GM21786 (cell line): ENCODE measurements around the gene NKTR.

Experiments used
- ATAC-seq: cut with Tn5 transposase; IDR thresholded peaks from one replicate; pipeline ENCODE4 v1.9.1; 2021; ENCODE audit not compliant: unreplicated experiment

NKTR gene

DNA sequence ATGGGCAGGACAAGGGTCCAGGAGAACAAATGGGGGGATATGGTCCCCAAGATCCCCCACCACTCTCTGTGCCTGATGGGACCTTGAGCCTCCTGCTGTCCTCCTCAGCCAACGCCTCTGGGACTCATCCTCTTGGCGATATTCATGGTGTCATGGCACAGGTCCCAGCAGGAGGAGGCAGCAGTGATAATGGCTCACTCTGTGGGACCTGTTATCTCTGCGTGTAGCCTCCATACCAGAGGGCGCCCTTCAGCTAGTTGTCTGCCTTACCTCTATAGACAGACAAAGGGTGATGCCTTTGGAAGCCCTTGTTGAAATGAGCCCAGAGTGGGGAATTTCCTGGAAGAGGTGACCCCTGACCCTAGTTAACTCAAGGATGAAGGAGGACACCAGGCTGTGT is 60.4 kb downstream of the NKTR start:
- no peak for ATAC-seq

DNA sequence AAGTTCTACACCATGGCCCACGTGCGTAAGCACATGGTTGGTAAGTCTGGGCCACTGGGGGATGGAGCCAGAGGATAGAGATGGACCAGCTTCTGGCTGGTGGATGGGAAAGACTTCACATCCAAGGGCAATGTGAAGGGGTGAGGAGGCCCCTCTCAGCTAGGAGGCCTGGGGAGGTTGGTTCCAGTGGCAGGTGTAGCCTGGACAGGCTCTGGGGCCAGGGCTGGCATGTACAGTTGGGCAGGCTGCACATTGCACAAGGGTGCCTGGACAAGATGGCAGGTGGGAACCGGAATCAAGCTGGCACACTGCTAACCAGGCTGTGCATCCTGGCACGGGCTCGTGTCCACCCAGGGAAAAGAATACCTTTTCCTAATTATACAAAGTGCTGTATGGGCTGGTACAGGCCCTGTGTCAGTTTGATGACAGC is 61.1 kb downstream of the NKTR start:
- ATAC-seq: no peak

DNA sequence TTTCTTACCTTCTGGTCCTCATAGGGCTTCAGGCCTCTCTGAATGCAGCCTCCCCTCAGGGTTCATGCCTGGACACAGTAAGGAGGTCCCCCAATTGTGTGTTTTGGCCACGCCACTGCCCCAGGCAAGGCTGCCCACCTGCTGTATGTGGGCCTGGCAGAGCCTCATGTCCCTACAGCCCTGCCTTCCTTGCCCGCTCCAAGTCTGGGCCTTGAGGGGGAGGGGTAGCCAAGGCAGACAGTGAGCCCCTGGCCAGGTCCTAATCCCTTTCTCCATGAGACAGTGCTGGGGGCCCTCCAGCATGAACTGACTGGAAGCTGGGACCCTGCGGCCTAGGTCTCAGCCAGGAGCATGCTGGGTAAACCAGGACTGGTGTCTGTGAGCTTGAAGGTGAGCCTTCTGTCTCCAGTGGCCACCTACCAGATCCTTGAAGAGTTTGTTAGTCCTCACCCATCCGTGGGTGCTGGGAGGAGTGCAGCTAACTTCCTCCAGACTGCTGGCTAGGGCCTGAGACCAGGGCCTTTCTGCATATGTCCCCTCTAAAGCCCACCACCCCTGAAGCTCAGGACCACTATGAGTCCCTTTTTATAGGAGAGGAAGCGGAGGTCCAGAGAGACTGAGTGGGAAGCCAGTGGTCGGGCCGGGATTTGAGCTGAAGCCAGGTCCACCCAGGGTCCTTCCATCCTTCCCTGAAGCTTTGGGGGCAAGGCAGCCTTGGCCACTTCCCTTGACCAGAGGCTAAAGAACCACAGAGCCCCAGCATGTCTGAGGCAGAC is 61.7 kb downstream of the NKTR start:
- ATAC-seq: no peak

DNA sequence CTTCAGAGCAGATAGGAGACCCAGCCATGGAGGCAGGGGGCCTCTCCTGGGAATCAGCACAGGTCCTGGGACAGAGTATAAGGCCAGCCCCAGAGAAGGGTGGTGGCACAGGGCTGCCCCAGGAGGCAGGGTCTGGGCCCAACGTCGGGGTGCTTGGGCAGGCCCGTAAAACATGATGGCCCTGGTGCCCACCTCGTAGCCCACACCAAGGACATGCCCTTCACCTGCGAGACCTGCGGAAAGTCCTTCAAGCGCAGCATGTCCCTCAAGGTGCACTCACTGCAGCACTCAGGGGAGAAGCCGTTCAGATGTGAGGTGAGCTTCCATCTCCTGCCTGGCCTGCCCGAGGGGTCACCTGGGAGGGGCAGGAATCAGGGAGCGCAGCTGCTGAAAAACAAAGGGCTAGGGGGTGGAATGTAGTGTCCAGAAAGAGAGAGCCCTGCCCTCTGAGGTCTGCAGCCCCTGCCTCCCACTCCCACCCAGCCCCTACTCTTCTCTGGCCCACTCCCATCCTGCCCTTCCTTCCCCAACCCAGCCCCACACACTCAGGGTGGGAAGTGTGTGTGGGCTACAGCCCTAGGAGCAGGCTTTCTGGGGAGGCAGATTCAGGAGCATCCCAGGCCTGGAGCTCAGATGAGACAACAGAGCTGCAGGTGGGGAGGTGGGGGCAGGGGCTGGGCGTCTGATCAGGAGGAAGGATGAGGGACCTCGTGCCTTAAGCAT is 62.5 kb downstream of the NKTR start:
- no peak for ATAC-seq

DNA sequence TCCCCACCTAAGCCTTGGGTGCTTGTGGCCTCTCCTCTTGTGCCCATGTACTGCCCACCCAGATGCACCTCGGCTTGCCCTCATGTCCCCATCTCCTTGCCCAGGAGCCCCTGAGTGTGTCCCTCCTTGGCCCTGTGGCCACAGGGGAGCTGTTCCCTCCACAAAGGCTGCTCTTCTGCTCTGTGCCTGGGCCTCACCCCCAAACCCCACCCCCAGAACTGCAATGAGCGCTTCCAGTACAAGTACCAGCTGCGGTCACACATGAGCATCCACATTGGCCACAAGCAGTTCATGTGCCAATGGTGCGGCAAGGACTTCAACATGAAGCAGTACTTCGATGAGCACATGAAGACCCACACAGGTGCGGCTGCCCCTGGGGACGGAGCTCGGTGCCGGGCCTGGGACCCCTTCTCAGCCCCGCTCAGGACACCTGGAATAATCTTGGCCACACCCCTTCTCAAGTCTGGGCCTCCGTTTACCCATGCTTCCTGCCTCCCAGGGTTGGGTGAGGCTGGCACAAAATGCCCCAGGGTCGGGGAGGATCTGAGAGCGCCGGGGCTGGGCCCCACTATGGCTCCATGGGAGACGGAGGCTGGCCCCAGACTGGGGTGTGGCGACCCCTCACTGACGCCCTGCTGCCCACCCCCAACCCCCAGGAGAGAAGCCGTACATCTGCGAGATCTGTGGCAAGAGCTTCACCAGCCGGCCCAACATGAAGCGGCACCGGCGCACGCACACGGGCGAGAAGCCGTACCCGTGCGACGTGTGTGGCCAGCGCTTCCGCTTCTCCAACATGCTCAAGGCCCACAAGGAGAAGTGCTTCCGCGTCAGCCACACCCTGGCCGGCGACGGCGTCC is 63.3 kb downstream of the NKTR start:
- ATAC-seq: no peak

DNA sequence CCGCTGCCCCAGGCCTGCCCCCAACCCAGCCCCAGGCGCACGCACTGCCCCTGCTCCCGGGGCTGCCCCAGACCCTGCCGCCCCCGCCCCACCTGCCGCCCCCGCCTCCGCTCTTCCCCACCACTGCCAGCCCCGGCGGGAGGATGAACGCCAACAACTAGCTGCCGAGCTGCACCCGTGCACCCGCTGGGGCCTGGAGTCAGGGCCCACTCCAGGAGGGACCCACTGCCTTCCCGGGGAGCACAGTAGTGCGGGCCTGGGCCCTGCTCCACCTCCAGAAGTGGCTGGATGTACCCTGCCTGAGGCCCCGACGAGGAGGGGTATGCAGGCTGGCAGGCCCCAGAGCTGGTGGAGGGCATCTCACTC is 63.9 kb downstream of the NKTR start:
- ATAC-seq: no peak

DNA sequence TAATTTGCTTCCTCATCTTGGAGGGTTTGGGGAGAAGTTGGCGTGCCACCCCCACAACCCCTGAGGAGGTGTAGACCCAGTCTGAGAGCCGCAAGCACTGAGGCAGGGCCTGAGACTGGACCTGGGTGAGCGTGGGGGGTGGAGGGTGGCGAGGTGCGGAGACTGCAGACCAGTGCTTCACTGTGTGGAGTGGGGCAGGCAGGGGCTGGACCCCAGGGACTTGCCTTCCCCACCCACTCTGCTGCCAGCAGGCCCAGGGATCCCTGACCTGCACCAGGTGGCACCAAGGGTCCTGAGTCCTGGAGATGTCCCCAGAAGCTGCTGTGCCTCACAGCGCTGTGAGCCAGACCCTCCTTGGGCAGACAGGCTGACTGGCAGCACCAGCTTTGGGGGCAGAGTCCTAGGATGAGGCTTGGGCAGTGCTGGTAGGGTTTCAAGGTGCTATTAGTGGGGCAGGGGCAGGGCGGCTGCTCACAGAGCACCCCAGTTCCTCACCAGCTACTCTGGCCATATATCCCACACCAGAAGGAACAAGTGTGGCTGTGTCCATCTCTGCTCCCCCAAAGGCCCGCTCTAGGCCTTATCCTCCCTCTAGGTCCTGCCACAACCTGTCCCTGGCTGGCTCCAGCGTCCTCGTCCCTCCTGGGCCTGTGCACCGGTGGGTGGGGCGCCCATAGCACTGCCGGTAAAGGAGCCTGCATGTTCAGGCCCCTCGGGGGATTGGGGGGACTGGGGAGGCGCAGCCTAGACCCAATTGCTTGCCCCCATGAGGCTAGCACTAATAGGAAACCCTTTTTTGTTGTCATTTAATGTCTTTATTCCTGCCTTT is 64.8 kb downstream of the NKTR start:
- ATAC-seq: no peak

DNA sequence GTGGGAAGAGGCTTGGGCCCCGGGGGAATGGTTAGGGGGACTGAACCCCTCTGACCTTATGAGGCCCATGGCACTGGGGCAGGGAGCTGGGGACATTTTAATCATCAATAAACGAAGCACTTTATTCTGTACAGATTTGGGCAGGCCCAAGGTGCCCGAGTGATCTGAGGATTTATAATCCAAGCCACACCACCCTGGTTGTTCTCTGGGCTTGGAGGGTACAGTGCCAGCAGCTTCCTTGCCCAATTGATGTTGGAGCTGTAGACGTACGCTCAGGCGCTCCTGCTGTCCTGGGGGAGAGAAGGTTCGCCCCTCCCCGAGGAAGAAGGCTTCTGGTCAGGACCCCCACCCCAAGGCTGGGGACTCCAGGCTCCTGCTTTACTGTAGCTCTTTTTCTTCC is 65.5 kb downstream of the NKTR start:
- ATAC-seq: no peak

DNA sequence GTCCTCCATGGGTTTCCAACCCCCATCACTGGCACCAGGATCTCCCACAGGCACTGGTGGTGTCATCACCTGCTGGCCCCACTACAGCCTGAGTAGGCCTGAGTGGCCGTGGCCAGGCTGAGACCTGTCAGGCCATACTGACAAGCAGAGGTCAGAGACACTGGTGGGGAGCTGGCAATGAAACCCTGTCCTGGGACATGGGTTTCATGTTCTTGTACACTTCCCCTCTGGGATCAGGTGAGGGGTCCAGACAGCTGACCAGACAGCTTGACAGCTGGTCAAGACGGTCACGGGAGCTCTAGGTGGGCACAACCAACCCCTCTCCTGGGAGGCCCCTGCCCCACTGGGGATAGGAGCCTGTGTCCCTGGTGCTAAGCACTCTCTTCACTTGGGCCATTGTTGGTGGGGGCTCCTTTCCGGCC is 66.1 kb downstream of the NKTR start:
- ATAC-seq: no peak

DNA sequence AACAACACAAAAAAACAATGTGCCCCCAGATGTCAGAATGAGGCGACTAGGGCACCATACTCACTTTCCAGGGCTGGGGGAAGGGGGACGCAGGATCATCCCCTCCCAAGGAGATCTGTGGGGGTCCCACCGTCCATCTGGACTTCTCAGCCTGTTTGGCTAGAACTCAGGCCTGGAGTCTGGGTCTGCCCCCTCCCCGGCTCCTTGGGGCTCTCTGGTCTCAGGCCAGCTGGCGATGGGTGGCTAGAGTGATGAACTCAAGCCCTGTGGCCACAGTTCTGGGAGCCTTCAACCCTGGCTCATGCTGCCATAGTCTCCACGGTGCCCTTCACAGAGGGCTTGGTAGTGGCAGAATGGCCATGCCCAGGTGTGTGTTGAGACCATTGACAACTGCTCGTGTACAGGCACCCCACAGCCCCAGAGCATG is 66.6 kb downstream of the NKTR start:
- ATAC-seq: no peak

DNA sequence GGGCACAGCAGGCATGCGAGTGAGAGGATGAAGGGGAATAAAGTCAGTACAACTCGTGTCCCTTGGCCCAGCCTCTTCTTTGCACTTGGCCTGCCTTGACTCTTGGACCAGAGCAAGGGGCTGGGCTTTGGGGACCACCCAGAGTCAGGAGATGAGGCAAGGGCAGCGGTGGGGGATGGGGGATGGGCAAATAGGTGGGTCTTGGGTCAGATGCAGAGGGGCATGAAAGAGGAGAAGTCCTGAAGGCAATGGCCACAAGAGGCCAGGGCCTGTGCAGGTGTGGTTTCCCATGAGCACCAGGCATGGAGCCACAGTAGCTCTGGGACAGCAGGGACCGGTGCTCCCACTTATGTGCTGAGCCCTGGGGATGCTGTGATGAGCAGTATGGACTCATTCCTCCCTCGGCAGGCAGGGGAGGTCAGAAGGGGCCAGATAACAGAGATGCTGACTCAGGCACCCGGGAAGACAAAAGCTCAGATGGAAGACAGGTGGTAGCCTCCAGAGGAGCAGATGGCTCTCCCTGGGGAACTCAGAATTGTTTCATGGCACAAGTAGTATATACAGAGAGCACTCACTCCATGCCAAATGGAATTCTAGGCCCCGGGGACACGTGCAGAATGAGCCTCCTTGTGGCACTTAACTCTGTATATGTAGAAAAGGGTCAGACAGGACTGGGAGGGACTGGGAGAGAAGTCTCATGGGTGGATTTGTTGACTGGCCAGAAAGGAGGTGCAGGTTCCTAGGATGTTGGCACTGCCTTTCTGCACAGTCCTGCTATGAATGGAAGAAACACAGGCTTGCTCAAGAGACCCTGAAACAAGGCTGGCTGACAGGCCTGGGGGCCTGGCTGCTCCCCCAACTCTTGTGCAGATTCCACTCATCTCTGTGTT is 67.3 kb downstream of the NKTR start:
- ATAC-seq: no peak

DNA sequence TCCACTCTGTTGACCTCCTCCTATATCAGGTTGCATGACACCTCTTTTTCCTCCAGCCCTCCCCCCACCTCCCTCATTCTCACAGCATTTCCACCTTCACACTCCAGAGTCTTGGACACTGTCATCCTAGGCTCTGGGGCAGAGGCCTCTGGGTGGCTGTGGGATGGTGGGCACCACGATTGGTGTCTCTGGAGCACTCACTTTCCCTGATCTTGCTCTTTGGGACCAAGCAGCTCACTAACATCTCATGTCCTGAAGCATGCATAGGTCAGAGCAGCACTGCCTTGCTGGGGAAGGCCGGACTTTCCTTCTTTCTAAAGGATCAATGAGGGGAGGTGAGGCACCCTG is 67.9 kb downstream of the NKTR start:
- ATAC-seq: no peak

GRCh38 chr3:42668793-42669217 is 68.3 kb downstream of the NKTR start:
- ATAC-seq: no peak

- ATAC-seq: no peak
Measured at GRCh38 chr3:42670051-42670576, 69.6 kb downstream of the NKTR start.

DNA sequence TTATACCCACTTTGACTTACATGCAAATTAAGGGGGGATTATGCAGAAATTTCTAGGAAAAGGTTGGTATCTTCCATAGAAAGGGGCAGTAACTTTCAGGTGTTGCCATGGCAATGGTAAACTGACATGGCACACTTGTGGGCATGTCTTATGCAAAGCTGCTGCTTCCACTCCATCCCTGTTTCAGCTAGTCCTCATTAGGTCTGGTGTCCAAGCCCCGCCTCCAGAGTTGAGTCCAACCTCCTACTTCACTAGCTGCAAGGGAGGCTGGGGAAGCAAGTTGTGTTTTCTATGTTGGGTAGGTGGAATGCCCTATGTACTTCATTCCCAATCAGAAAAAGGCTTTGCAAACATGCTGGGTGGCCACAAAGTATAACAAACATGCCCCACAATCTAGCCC is 70.2 kb downstream of the NKTR start:
- no peak for ATAC-seq

DNA sequence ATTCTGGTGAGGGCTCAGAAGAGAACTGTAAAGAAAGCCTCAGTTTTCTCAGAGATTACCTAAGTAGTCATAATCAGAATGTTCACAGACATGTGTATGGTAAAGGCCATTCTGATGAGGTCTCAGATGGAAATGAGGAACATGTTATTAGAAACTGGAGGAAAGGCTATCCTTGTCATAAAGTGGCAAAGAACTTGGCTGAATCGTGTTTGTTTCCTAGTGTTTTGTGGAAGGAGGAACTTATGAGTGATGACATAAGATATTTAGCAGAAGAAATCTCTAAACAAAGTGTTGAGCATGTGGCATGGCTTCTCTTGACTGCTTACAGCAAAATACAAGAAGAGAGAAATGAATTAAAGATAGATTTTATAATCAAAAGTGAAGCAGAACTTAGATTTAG is 72.0 kb downstream of the NKTR start:
- no peak for ATAC-seq

DNA sequence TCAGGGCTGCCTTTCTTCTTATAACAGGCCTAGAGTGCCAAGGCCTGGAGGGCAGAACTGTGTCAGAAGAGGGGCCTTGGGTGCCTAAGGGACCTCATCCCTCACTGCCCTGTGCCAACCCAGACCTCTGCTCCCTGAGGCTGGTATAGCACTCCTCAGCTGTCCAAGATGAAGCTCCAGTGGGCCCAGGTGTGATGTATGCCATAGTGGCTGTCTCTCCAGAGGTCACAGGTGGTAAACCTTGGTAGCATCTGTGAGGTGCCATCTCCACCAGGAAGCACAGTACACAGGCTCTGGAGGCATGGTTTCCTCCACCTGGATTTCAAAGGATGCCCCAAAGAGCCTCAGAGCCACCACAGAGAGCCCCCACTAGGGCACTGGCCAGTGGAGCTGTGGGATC is 72.6 kb downstream of the NKTR start:
- no peak for ATAC-seq

GRCh38 chr3:42674146-42674545 is 73.7 kb downstream of the NKTR start:
- ATAC-seq: no peak

GRCh38 chr3:42675909-42676308 is 75.4 kb downstream of the NKTR start:
- ATAC-seq: no peak

- no peak for ATAC-seq
Measured at GRCh38 chr3:42678447-42678846, 78.0 kb downstream of the NKTR start.
